ENCODE results near the gene C3orf80. TPM values are rescaled to one million over a fixed set of nuclear protein-coding genes. Genes with fewer than 3 reads are reported as not detected.

The C3orf80 gene
- total RNA-seq, 1 experiment from 2014 or later: 0.13 TPM

DNA sequence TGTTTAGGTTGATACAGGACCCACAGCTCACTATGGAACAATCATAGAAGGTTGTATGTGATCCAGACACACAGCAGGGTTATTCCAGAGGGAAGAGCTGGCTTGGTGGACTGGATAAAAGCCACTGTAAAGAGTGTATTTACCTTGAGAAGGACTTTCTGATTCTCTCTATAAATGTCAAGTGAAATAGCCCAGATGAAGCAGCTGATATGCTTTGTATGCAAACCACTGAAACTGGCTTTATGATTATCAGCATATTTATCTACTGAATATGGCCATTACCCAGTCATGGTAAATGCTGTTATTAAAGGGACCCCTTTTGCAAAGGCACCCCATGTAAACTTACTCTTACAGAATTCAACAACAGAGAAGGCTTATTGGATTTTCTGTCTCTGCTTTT lies 28.1 kb downstream of the C3orf80 start:
- Histone ChIP-seq H3K23ac (ENCODE audit: insufficient read length, low read depth, low read length) (no peak overlapping the region), H4K20me1 (ENCODE audit: control insufficient read depth, insufficient read depth, insufficient read length) (no peaks in the 10 kb centered on the region), H3K9ac (ENCODE audit: extremely low read depth, insufficient read length, low read length) (no peak overlapping the region), H4K5ac (ENCODE audit: insufficient read length, low read depth, low read length) (no peak overlapping the region), H3K27me3 (ENCODE audit: insufficient read depth, low read length) (no peaks in the 10 kb centered on the region), H4K91ac (ENCODE audit: insufficient read length, low read depth, low read length) (no peak overlapping the region), H3K14ac (ENCODE audit: insufficient read depth, low read length) (no peak overlapping the region), H2AFZ (ENCODE audit: low read length) (no peak overlapping the region), H2BK15ac (ENCODE audit: low read depth, low read length) (no peak overlapping the region), H4K8ac (replicated peaks; ENCODE audit: insufficient read length, low read depth, low read length) (no peak overlapping the region), H3K4ac (ENCODE audit: low read depth, low read length) (no peak overlapping the region), H2BK5ac (ENCODE audit: insufficient read length, low read length) (no peak overlapping the region), H3K23me2 (ENCODE audit: insufficient read length, low read depth, low read length, poor library complexity, severe bottlenecking) (no peaks in the 10 kb centered on the region), H3K9me3 (ENCODE audit: control insufficient read depth, low read depth, low read length) (no peaks in the 10 kb centered on the region), H3K79me2 (ENCODE audit: insufficient read depth, low read length) (no peaks in the 10 kb centered on the region), H3K27ac (ENCODE audit: insufficient read length, low read depth, low read length) (no peak overlapping the region), H2BK120ac (ENCODE audit: low read depth, low read length, poor library complexity, severe bottlenecking) (no peak overlapping the region), H3T11ph (ENCODE audit: low read length) (no peak overlapping the region), H3K79me1 (ENCODE audit: insufficient read depth, low read depth, low read length, poor library complexity, severe bottlenecking) (no peaks in the 10 kb centered on the region), H2BK20ac (ENCODE audit: low read depth, low read length, poor library complexity, severe bottlenecking) (no peak overlapping the region), H3K56ac (ENCODE audit: insufficient read length, low read depth, low read length) (no peak overlapping the region), H2AK5ac (ENCODE audit: insufficient read length, low read length) (no peak overlapping the region), H3K4me1 (ENCODE audit: insufficient read depth, low read length) (no peaks in the 10 kb centered on the region), H2BK12ac (ENCODE audit: insufficient read length, low read depth, low read length) (no peak overlapping the region), H3K18ac (ENCODE audit: insufficient read length, low read depth, low read length) (no peak overlapping the region), H3K4me2 (ENCODE audit: insufficient read depth, insufficient read length, low read length) (no peak overlapping the region)
- no peaks in the 10 kb centered on the region for H3K9me3 Mint-ChIP-seq
- H3K27me3 Mint-ChIP-seq (ENCODE audit: low read depth): no peaks in the 10 kb centered on the region; the same call in 1 of the 2 replicates
- H3K4me1 Mint-ChIP-seq: no peaks in the 10 kb centered on the region
- no peak overlapping the region for H3K4me3 Mint-ChIP-seq
- H3K27ac Mint-ChIP-seq: no peak overlapping the region
- no peak for DNase-seq
- TF ChIP-seq, protein P1, sequence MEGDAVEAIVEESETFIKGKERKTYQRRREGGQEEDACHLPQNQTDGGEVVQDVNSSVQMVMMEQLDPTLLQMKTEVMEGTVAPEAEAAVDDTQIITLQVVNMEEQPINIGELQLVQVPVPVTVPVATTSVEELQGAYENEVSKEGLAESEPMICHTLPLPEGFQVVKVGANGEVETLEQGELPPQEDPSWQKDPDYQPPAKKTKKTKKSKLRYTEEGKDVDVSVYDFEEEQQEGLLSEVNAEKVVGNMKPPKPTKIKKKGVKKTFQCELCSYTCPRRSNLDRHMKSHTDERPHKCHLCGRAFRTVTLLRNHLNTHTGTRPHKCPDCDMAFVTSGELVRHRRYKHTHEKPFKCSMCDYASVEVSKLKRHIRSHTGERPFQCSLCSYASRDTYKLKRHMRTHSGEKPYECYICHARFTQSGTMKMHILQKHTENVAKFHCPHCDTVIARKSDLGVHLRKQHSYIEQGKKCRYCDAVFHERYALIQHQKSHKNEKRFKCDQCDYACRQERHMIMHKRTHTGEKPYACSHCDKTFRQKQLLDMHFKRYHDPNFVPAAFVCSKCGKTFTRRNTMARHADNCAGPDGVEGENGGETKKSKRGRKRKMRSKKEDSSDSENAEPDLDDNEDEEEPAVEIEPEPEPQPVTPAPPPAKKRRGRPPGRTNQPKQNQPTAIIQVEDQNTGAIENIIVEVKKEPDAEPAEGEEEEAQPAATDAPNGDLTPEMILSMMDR (conservative IDR thresholded peaks at IDR 0.05): no peak
- H3K36me3 Mint-ChIP-seq (ENCODE audit: insufficient read depth in 1 of 3, low read depth in 3 of 3): no peaks in the 10 kb centered on the region
